ENCODE results near the gene CENPN.
A peak's percentile ranks its signal among the peaks of the same experiment; 100 is the strongest.

Gene CENPN

GRCh38 chr16:81042821-81043220 lies 35.8 kb downstream of the CENPN start:
- Mint-ChIP-seq H3K27ac (no peak overlapping the region), H3K4me3 (no peak overlapping the region)

DNA sequence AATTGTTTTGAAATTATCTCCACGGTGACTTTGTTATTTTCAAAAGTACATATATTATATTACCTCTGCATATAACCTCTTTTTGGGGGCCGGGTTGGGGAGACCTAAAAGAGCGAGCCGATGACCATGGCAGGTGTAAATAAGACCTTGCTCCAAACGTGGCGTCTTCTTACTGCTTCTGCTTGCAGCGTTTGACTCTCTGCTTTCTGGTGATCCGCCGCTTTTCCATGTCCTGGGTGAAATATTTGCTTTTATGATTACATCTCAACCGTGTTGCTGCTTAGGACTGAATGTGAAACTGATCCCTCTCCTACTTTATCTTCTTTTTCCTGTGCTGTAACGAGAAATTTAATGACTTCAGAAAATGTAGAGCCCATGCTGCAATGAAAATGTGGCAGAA lies 46.7 kb downstream of the CENPN start:
- Mint-ChIP-seq H3K27me3 (ENCODE audit: low read depth) (no peaks in the 10 kb centered on the region), H3K9me3 (peaks cover 12% of the 10 kb centered on the region), H3K4me1 (no peaks in the 10 kb centered on the region), H3K36me3 (ENCODE audit: low read depth) (peaks cover 14% of the 10 kb centered on the region), H3K27ac (peak overlapping the region in 1 of 3 experiments; percentile 22), H3K4me3 (no peak overlapping the region)
- TF ChIP-seq CTCF (IDR thresholded peaks at IDR 0.05; ENCODE audit: unreplicated experiment in 3 of 3) = no peak

More at GRCh38 chr16:81042821-81043220, 35.8 kb downstream of the CENPN start:
- no peak for TF ChIP-seq CTCF (IDR thresholded peaks at IDR 0.05; ENCODE audit: unreplicated experiment in 3 of 3)
- H3K27me3 Mint-ChIP-seq (ENCODE audit: low read depth) = no peaks in the 10 kb centered on the region
- peaks cover 3% of the 10 kb centered on the region for H3K9me3 Mint-ChIP-seq
- H3K36me3 Mint-ChIP-seq (ENCODE audit: low read depth) = peaks cover 79% of the 10 kb centered on the region
- H3K4me1 Mint-ChIP-seq = peaks cover 11% of the 10 kb centered on the region

- Mint-ChIP-seq H3K27me3 (ENCODE audit: low read depth) (no peaks in the 10 kb centered on the region), H3K4me3 (no peak overlapping the region), H3K36me3 (ENCODE audit: low read depth) (peaks cover 4% of the 10 kb centered on the region), H3K27ac (no peak overlapping the region), H3K4me1 (no peaks in the 10 kb centered on the region), H3K9me3 (no peaks in the 10 kb centered on the region)
- no peak for TF ChIP-seq CTCF (IDR thresholded peaks at IDR 0.05; ENCODE audit: unreplicated experiment in 3 of 3)
Observed at GRCh38 chr16:81060576-81061306, 53.7 kb downstream of the CENPN start.

GRCh38 chr16:81061307-81061640 lies 54.3 kb downstream of the CENPN start:
- no peak overlapping the region for H3K4me3 Mint-ChIP-seq
- H3K27ac Mint-ChIP-seq = no peak overlapping the region
- no peaks in the 10 kb centered on the region for H3K27me3 Mint-ChIP-seq (ENCODE audit: low read depth)
- no peaks in the 10 kb centered on the region for H3K4me1 Mint-ChIP-seq
- TF ChIP-seq CTCF (IDR thresholded peaks at IDR 0.05; ENCODE audit: unreplicated experiment in 3 of 3) = no peak
- no peaks in the 10 kb centered on the region for H3K9me3 Mint-ChIP-seq
- H3K36me3 Mint-ChIP-seq (ENCODE audit: low read depth) = peaks cover 4% of the 10 kb centered on the region

DNA sequence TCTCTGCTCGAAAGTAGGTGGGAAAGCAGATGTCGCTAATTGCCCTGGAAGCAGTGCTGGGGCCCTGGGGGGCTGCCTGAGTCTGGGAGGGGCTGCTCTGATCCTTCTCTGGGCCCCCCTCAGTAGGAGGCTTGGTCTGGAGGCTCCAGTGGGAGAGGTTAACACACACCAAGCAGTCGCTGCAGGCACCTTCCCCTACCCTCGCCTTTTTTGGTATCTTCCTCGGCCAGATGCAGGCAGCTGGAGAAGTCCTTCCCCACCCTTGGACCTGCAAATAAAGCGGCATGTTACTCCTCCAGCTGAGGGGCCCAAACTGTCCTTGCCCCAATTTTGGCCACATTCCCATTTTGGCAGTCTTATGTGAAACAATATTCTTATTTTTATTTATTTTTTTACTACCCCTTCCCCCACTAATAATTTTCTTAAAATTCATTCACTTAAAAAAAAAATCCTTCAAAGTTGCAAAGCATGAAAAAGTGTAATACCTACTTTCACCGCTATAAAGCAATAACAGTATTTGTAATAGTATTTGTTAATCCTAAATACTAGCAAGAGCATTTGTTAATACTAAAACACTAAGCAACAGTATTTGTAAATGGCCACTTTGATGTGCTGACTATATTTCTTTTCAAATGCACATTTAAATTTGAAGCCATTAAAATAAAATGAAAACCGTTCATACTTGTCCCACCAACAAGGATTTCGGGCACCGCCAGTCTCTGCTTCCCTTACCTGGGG lies 55.0 kb downstream of the CENPN start:
- Mint-ChIP-seq H3K27ac (no peak overlapping the region), H3K9me3 (no peaks in the 10 kb centered on the region), H3K4me3 (no peak overlapping the region), H3K4me1 (no peaks in the 10 kb centered on the region), H3K36me3 (ENCODE audit: low read depth) (peaks cover 4% of the 10 kb centered on the region), H3K27me3 (ENCODE audit: low read depth) (no peaks in the 10 kb centered on the region)
- no peak for TF ChIP-seq CTCF (IDR thresholded peaks at IDR 0.05; ENCODE audit: unreplicated experiment in 3 of 3)

All from nephron (organoid).